GM23338 (cell line): ENCODE data around the gene DAD1. TPM values are rescaled to one million over a fixed set of nuclear protein-coding genes. Genes with fewer than 3 reads are reported as not detected.

ENCODE experiments used
- ATAC-seq: fragments of 200-7000 bp; cut with Tn5 transposase; 3 replicates; pipeline ENCODE4 v1.9.1; 2020
- DNase-seq: peaks from one replicate; pipeline ENCODE4 v3.0.0-alpha.2; 2015; ENCODE audit warnings: low spot score
- H2AFZ ChIP-seq: fragments of 200-600 bp; sonication (generic); 2 replicates; pipeline ENCODE4 v1.8.0; 2016; ENCODE audit warnings: antibody characterized with exemption, mild to moderate bottlenecking, moderate library complexity
- H3F3A ChIP-seq: fragments of 200-600 bp; sonication (generic); replicated peaks from 2 replicates; pipeline ENCODE4 v1.8.0; 2017; ENCODE audit warnings: antibody characterized with exemption, mixed run types, low read depth
- H3K27ac ChIP-seq: fragments of 200-600 bp; sonication (generic); 2 replicates; pipeline ENCODE4 v1.6.1; 2016; ENCODE audit warnings: low read depth
- H3K27me3 ChIP-seq: fragments of 200-600 bp; sonication (generic); 2 replicates; pipeline ENCODE4 v1.8.0; 2016; ENCODE audit warnings: mild to moderate bottlenecking, mixed run types, moderate library complexity; ENCODE audit not compliant: insufficient read depth
- H3K36me3 ChIP-seq: fragments of 200-600 bp; sonication (generic); 2 replicates; pipeline ENCODE4 v1.8.0; 2016; ENCODE audit warnings: mild to moderate bottlenecking; ENCODE audit not compliant: insufficient read depth
- H3K4me1 ChIP-seq: fragments of 200-600 bp; sonication (generic); 2 replicates; pipeline ENCODE4 v1.8.0; 2016; ENCODE audit warnings: mild to moderate bottlenecking, moderate library complexity; ENCODE audit not compliant: insufficient read depth
- H3K4me2 ChIP-seq: fragments of 200-600 bp; sonication (generic); 2 replicates; pipeline ENCODE4 v1.7.1; 2017; ENCODE audit warnings: mixed run types
- H3K4me3 ChIP-seq: fragments of 200-600 bp; sonication (generic); 2 replicates; pipeline ENCODE4 v1.6.1; 2016; ENCODE audit warnings: mixed run types
- H3K79me2 ChIP-seq: fragments of 200-600 bp; sonication (generic); replicated peaks from 2 replicates; pipeline ENCODE4 v1.8.0; 2017; ENCODE audit warnings: mild to moderate bottlenecking; ENCODE audit not compliant: insufficient read depth
- H3K9me2 ChIP-seq: fragments of 200-600 bp; sonication (generic); 2 replicates; pipeline ENCODE4 v1.8.0; 2017; ENCODE audit not compliant: insufficient read depth
- H4K20me1 ChIP-seq: fragments of 200-600 bp; sonication (generic); replicated peaks from 2 replicates; pipeline ENCODE4 v1.8.0; 2017; ENCODE audit warnings: mild to moderate bottlenecking; ENCODE audit not compliant: insufficient read depth
- H3K27ac Mint-ChIP-seq: 2 replicates; pipeline ENCODE4 v1.8.0; 2020; ENCODE audit warnings: inconsistent platforms, mild to moderate bottlenecking, moderate library complexity, mixed read lengths
- H3K27me3 Mint-ChIP-seq: 3 replicates; pipeline ENCODE4 v1.8.0; 2022; ENCODE audit warnings: low read depth, mild to moderate bottlenecking, moderate library complexity, mixed read lengths, inconsistent platforms; ENCODE audit not compliant: insufficient read depth, poor library complexity
- H3K36me3 Mint-ChIP-seq: 3 replicates; pipeline ENCODE4 v1.8.0; 2021; ENCODE audit warnings: low read depth, mild to moderate bottlenecking, inconsistent platforms, moderate library complexity, mixed read lengths
- H3K4me1 Mint-ChIP-seq: 3 replicates; pipeline ENCODE4 v1.8.0; 2020; ENCODE audit warnings: mild to moderate bottlenecking, inconsistent platforms, mixed read lengths
- H3K4me3 Mint-ChIP-seq: 3 replicates; pipeline ENCODE4 v1.8.0; 2021; ENCODE audit warnings: moderate library complexity, mild to moderate bottlenecking, inconsistent platforms, mixed read lengths
- H3K9me3 Mint-ChIP-seq: 3 replicates; pipeline ENCODE4 v1.8.0; 2020; ENCODE audit warnings: moderate library complexity, mild to moderate bottlenecking, inconsistent platforms, mixed read lengths
- CREB1 ChIP-seq: fragments of 250-450 bp; sonication (Bioruptor Pico); IDR thresholded peaks from 2 replicates; pipeline ENCODE4 v1.5.0; 2020; ENCODE audit warnings: low read depth, mild to moderate bottlenecking, moderate library complexity
- ETS1 ChIP-seq: IDR thresholded peaks from 2 replicates; pipeline ENCODE4 v1.6.1; 2016; ENCODE audit warnings: antibody characterized with exemption
- EZH2 ChIP-seq: fragments of 200-600 bp; sonication (generic); IDR thresholded peaks from one replicate; pipeline ENCODE4 v1.8.0; 2017; ENCODE audit warnings: antibody characterized with exemption, mild to moderate bottlenecking, low read depth; ENCODE audit not compliant: unreplicated experiment
- EZH2phosphoT487 ChIP-seq: fragments of 200-600 bp; sonication (generic); IDR thresholded peaks from one replicate; pipeline ENCODE4 v1.8.1; 2018; ENCODE audit warnings: antibody characterized with exemption; ENCODE audit not compliant: unreplicated experiment
- JUNB ChIP-seq: IDR thresholded peaks from one replicate; pipeline ENCODE4 v1.6.1; 2016; ENCODE audit warnings: antibody characterized with exemption; ENCODE audit not compliant: unreplicated experiment
- POLR2AphosphoS5 ChIP-seq: IDR thresholded peaks from 2 replicates; pipeline ENCODE4 v1.6.1; 2016; ENCODE audit warnings: antibody characterized with exemption, low read depth
- REST ChIP-seq: IDR thresholded peaks from one replicate; pipeline ENCODE4 v1.6.1; 2018; ENCODE audit warnings: antibody characterized with exemption; ENCODE audit not compliant: unreplicated experiment
- ZNF114 ChIP-seq: fragments of 250-450 bp; sonication (Bioruptor Pico); IDR thresholded peaks from 2 replicates; pipeline ENCODE4 v1.5.0; 2020; ENCODE audit warnings: mild to moderate bottlenecking, moderate library complexity
- ZNF331 ChIP-seq: fragments of 250-450 bp; sonication (Bioruptor Pico); IDR thresholded peaks from 2 replicates; pipeline ENCODE4 v1.5.0; 2020; ENCODE audit warnings: low read depth, mild to moderate bottlenecking, moderate library complexity
- ZNF462 ChIP-seq: fragments of 250-450 bp; sonication (Bioruptor Pico); IDR thresholded peaks from 2 replicates; pipeline ENCODE4 v1.5.0; 2020; ENCODE audit warnings: mild to moderate bottlenecking, moderate library complexity
- polyA plus RNA-seq: library from polyadenylated mRNA; unstranded; fragments of >200 nt; fragmentation: Nextera tagmentation; extraction: Ambion mirVana; gene quantifications from 2 replicates; pipeline ENCODE4 v1.2.1, GENCODE V29; 2016
- total RNA-seq: library from RNA; depleted of rRNA; stranded (reverse); fragments of >200 nt; shearing (Covaris generic); gene quantifications from 2 replicates; pipeline ENCODE4 v1.2.3, GENCODE V29; 2014

The DAD1 gene
- total and polyA plus RNA-seq, 2 experiments from 2014 or later: 180 to 252 TPM

GRCh38 chr14:22542360-22542759 lies 46.7 kb downstream of the DAD1 start:
- H3K27ac Mint-ChIP-seq: no peak overlapping the region
- DNase-seq (no peak), ATAC-seq (no peak)
- H4K20me1 ChIP-seq: no peaks in the 10 kb centered on the region
- TF ChIP-seq ZNF331 (CRISPR knock-in tag): no peak
- no peak for TF ChIP-seq POLR2AphosphoS5
- no peak for TF ChIP-seq EZH2
- TF ChIP-seq EZH2phosphoT487: no peak
- no peak for TF ChIP-seq CREB1 (CRISPR knock-in tag)
- no peak for TF ChIP-seq REST
- TF ChIP-seq ZNF462 (CRISPR knock-in tag): no peak
- TF ChIP-seq ETS1: no peak
- TF ChIP-seq JUNB: no peak
- TF ChIP-seq ZNF114 (CRISPR knock-in tag): no peak
- peaks cover 9% of the 10 kb centered on the region for H3F3A ChIP-seq
- H3K4me3 Mint-ChIP-seq: no peak overlapping the region
- H3K4me1 Mint-ChIP-seq: peaks cover 16% of the 10 kb centered on the region
- no peak overlapping the region for H3K27ac ChIP-seq
- H3K9me2 ChIP-seq: peaks cover 6% of the 10 kb centered on the region; the same call in 1 of the 2 replicates
- no peaks in the 10 kb centered on the region for H3K36me3 ChIP-seq
- no peaks in the 10 kb centered on the region for H3K27me3 Mint-ChIP-seq
- no peak overlapping the region for H3K4me3 ChIP-seq
- no peaks in the 10 kb centered on the region for H3K79me2 ChIP-seq
- H3K27me3 ChIP-seq: no peaks in the 10 kb centered on the region
- no peak overlapping the region for H2AFZ ChIP-seq
- H3K9me3 Mint-ChIP-seq: no peaks in the 10 kb centered on the region
- no peaks in the 10 kb centered on the region for H3K36me3 Mint-ChIP-seq
- H3K4me1 ChIP-seq: peaks cover 23% of the 10 kb centered on the region
- H3K4me2 ChIP-seq: no peak overlapping the region
